PC-9 (cell line): ENCODE results near the gene SEC16B. TPM values are rescaled to one million over a fixed set of nuclear protein-coding genes. Genes with fewer than 3 reads are reported as not detected.

ENCODE experiments used
- BruUV-seq: library from RNA; stranded (reverse); fragments of 400-500 nt; replicated peaks from 2 replicates; lab custom pipeline; 2021; lab: Mats Ljungman, UMichigan
- CTCF ChIA-PET: fragments of 300-600 bp; sonication (Branson Sonifier 250); formaldehyde crosslinking; loops from one replicate; lab custom pipeline; 2022; ENCODE audit warnings: antibody characterized with exemption; lab: Charles Lee
- POLR2A ChIA-PET: fragments of 300-600 bp; sonication (Branson Sonifier 250); formaldehyde crosslinking; loops from one replicate; lab custom pipeline; 2022; ENCODE audit warnings: antibody characterized with exemption; ENCODE audit not compliant: unreplicated experiment; lab: Charles Lee
- DNase-seq, 2 experiments: peaks; one replicate each; pipeline versions ENCODE4 v3.0.0 to v3.0.0-alpha.2; 2015 to 2022; ENCODE audit warnings: mixed read lengths in 1 of 2
- H2AFZ ChIP-seq: fragments of 200-600 bp; sonication (generic); 2 replicates; pipeline ENCODE4 v1.8.1; 2017; ENCODE audit warnings: antibody characterized with exemption
- H3F3A ChIP-seq: fragments of 200-600 bp; sonication (generic); 2 replicates; pipeline ENCODE4 v1.8.1; 2017; ENCODE audit warnings: antibody characterized with exemption, mild to moderate bottlenecking, low read depth; ENCODE audit not compliant: insufficient read depth
- H3K27ac ChIP-seq: fragments of 200-600 bp; sonication (generic); 2 replicates; pipeline ENCODE4 v1.6.1; 2016; ENCODE audit warnings: mixed run types
- H3K27me3 ChIP-seq: fragments of 200-600 bp; sonication (generic); 2 replicates; pipeline ENCODE4 v1.6.1; 2016; ENCODE audit warnings: low read depth, mixed run types; ENCODE audit not compliant: insufficient read depth
- H3K36me3 ChIP-seq: fragments of 200-600 bp; sonication (generic); 2 replicates; pipeline ENCODE4 v1.6.1; 2016; ENCODE audit warnings: low read depth, mixed run types
- H3K4me1 ChIP-seq: fragments of 200-600 bp; sonication (generic); replicated peaks from 2 replicates; pipeline ENCODE4 v1.6.1; 2016; ENCODE audit warnings: mixed run types; ENCODE audit not compliant: insufficient read depth
- H3K4me2 ChIP-seq: fragments of 200-600 bp; sonication (generic); 2 replicates; pipeline ENCODE4 v1.6.1; 2017; ENCODE audit warnings: mixed run types
- H3K4me3 ChIP-seq: fragments of 200-600 bp; sonication (generic); 2 replicates; pipeline ENCODE4 v1.6.1; 2016; ENCODE audit warnings: mixed run types
- H3K79me2 ChIP-seq: fragments of 200-600 bp; sonication (generic); 2 replicates; pipeline ENCODE4 v1.6.1; 2017; ENCODE audit warnings: low read depth, mixed run types
- H3K9me2 ChIP-seq: fragments of 200-600 bp; sonication (generic); 2 replicates; pipeline ENCODE4 v1.8.1; 2017; ENCODE audit warnings: mild to moderate bottlenecking; ENCODE audit not compliant: insufficient read depth
- H3K9me3 ChIP-seq: fragments of 200-600 bp; sonication (generic); 2 replicates; pipeline ENCODE4 v1.8.1; 2016; ENCODE audit warnings: low read depth; ENCODE audit not compliant: insufficient read depth
- H4K20me1 ChIP-seq: fragments of 200-600 bp; sonication (generic); 2 replicates; pipeline ENCODE4 v1.8.1; 2017; ENCODE audit not compliant: insufficient read depth
- EZH2 ChIP-seq: fragments of 200-600 bp; sonication (generic); IDR thresholded peaks from 2 replicates; pipeline ENCODE4 v1.8.0; 2017; ENCODE audit warnings: antibody characterized with exemption, low read depth
- intact Hi-C: fragments of 100-400 bp; cut with micrococcal nuclease; formaldehyde crosslinking; loops from one replicate; pipeline ENCODE4 v1.10.0; 2022; ENCODE audit not compliant: unreplicated experiment
- total RNA-seq: library from RNA; stranded (reverse); gene quantifications from 2 replicates; pipeline ENCODE4 v1.2.3, GENCODE V29; 2021
- TF ChIP-seq, protein P1 (sequence below): fragments of 200-600 bp; sonication (generic); conservative IDR thresholded peaks from 2 replicates; pipeline ENCODE4 v1.6.1; 2017; ENCODE audit warnings: mixed run types, antibody characterized with exemption, mild to moderate bottlenecking, moderate library complexity

The SEC16B gene
- total RNA-seq, 1 experiment from 2014 or later: 2.0 TPM

DNA sequence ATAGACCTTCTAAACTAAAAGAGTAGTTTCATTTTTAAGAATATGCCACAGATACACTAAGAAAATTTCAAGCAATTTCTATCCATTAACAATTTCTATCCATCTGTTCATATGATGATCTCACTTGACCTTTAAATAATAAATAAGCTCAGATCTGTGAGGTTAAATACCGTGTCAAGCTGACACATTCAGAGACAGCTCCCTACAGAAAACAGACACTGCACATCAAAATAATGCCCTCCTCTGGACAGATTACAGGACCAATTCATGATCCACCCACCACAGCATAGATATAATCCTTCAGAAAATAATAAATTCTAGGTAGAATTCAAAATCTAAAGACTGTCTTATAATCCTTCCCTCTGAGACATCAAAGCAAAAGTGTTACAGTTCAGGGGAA is 49.4 kb upstream of the SEC16B start:
- TF ChIP-seq, protein P1, sequence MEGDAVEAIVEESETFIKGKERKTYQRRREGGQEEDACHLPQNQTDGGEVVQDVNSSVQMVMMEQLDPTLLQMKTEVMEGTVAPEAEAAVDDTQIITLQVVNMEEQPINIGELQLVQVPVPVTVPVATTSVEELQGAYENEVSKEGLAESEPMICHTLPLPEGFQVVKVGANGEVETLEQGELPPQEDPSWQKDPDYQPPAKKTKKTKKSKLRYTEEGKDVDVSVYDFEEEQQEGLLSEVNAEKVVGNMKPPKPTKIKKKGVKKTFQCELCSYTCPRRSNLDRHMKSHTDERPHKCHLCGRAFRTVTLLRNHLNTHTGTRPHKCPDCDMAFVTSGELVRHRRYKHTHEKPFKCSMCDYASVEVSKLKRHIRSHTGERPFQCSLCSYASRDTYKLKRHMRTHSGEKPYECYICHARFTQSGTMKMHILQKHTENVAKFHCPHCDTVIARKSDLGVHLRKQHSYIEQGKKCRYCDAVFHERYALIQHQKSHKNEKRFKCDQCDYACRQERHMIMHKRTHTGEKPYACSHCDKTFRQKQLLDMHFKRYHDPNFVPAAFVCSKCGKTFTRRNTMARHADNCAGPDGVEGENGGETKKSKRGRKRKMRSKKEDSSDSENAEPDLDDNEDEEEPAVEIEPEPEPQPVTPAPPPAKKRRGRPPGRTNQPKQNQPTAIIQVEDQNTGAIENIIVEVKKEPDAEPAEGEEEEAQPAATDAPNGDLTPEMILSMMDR: no peak
- TF ChIP-seq EZH2: no peak
- H3K4me3 ChIP-seq: no peak overlapping the region
- no peaks in the 10 kb centered on the region for H4K20me1 ChIP-seq
- no peak overlapping the region for H3K27ac ChIP-seq
- H3K4me2 ChIP-seq: no peak overlapping the region
- H3K4me1 ChIP-seq: no peaks in the 10 kb centered on the region
- no peak for DNase-seq
- peaks cover 5% of the 10 kb centered on the region; the same call in 1 of the 2 replicates for H3K36me3 ChIP-seq
- ChIA-PET POLR2A (no interaction called here), CTCF (no interaction called here)
- H3K9me2 ChIP-seq: no peaks in the 10 kb centered on the region
- BruUV-seq: no TSS peak
- H3F3A ChIP-seq: no peaks in the 10 kb centered on the region
- no peak overlapping the region for H2AFZ ChIP-seq
- intact Hi-C loops: no loop called here
- H3K9me3 ChIP-seq: peaks cover 14% of the 10 kb centered on the region; the same call in 1 of the 2 replicates
- no peaks in the 10 kb centered on the region for H3K27me3 ChIP-seq
- no peaks in the 10 kb centered on the region for H3K79me2 ChIP-seq

DNA sequence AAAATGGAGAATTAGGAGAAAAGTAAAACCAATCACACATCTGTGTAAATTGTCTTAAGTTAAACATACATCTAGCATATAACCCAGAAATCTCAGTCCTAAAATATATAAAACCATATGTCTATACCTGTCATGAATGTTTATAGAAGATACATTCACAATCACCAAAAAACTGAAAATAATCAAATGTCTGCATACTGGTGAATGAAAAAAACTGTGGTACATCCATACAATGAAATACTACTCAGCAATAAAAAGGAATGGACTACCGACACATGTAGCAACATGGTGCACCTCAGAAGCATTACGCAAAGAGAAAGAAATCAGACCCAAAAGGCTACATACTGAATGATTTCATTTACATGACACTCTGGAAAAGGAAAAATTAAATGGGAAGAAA is 47.7 kb upstream of the SEC16B start:
- POLR2A ChIA-PET: no interaction called here
- BruUV-seq: no TSS peak
- H3K27ac ChIP-seq: no peak overlapping the region

DNA sequence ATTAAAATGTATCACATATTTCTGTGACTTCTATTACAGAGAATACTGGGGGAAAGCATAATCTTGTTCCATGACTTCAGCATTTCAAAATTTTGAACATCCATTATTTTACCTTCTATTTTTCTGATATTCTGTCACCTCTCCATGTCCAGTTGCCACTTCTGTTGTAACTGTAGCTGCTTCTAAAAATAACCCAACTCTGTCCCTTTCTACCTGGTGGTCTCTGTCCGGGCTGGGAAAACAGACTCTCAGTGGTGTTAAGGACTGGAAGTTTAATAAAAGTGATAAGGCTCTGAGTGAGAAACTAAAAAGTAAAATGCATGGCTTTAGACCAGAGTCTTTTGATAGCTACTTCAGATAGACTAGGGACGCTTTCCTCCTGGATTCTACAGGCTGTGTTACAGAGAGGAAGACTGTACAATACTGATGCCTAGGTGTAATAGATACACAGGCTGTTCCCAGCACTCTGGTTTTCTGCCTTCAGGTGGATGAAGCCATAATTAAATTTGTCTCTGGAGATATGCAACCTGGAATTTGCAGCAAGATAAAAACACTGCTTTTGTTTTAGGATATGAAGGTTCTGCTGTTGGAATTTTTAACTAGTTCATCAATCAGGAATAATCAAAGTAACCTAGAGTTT is 42.1 kb upstream of the SEC16B start:
- intact Hi-C loops: no loop called here
- Histone ChIP-seq H3F3A (no peaks in the 10 kb centered on the region; the same call in 1 of the 2 replicates), H3K79me2 (no peaks in the 10 kb centered on the region), H3K9me2 (no peaks in the 10 kb centered on the region), H3K4me3 (no peak overlapping the region), H3K9me3 (peaks cover 14% of the 10 kb centered on the region; the same call in 1 of the 2 replicates), H3K4me1 (peaks cover 10% of the 10 kb centered on the region; the same call in 1 of the 2 replicates), H2AFZ (no peak overlapping the region), H3K4me2 (no peak overlapping the region), H4K20me1 (no peaks in the 10 kb centered on the region), H3K27ac (no peak overlapping the region), H3K36me3 (no peaks in the 10 kb centered on the region; the same call in 1 of the 2 replicates), H3K27me3 (no peaks in the 10 kb centered on the region)
- ChIA-PET POLR2A (interaction anchor here (0.7 kb wide), 1 partner anchor 1757 kb away, joined by 4 read pairs; no protein-coding TSS in a partner anchor), CTCF (interaction anchor here (1.7 kb wide), 1 partner anchor 20 kb away, joined by 5 read pairs; no protein-coding TSS in a partner anchor)
- TF ChIP-seq, protein P1: no peak
- no peak for TF ChIP-seq EZH2
- no TSS peak for BruUV-seq
- no peak for DNase-seq

More for the DNA sequence above, 47.7 kb upstream of the SEC16B start:
- DNase-seq: no peak
- H3K27me3 ChIP-seq: no peaks in the 10 kb centered on the region
- peaks cover 14% of the 10 kb centered on the region; the same call in 1 of the 2 replicates for H3K9me3 ChIP-seq
- no peak overlapping the region for H3K4me2 ChIP-seq
- H3K4me1 ChIP-seq: no peaks in the 10 kb centered on the region
- H4K20me1 ChIP-seq: no peaks in the 10 kb centered on the region
- H3K36me3 ChIP-seq: peaks cover 5% of the 10 kb centered on the region; the same call in 1 of the 2 replicates
- no peak overlapping the region for H2AFZ ChIP-seq
- H3K79me2 ChIP-seq: no peaks in the 10 kb centered on the region
- H3F3A ChIP-seq: no peaks in the 10 kb centered on the region
- H3K4me3 ChIP-seq: no peak overlapping the region
- TF ChIP-seq, protein P1: no peak
- TF ChIP-seq EZH2: no peak
- CTCF ChIA-PET: no interaction called here
- no peaks in the 10 kb centered on the region for H3K9me2 ChIP-seq
- intact Hi-C loops: no loop called here
